Measurements from ENCODE around the gene COCH. TPM values are rescaled to one million over a fixed set of nuclear protein-coding genes. Genes with fewer than 3 reads are reported as not detected.

The COCH gene
- total and polyA plus RNA-seq, 2 experiments from 2014 or later: 12.9 to 20.6 TPM

GRCh38 chr14:30855345-30856037, 18.9 kb upstream of the COCH start:
- Histone ChIP-seq H3F3A (replicated peaks; ENCODE audit: low read depth) (no peaks in the 10 kb centered on the region), H4K20me1 (replicated peaks; ENCODE audit: insufficient read depth) (no peaks in the 10 kb centered on the region), H3K36me3 (ENCODE audit: insufficient read depth) (no peaks in the 10 kb centered on the region), H3K27me3 (ENCODE audit: insufficient read depth) (no peaks in the 10 kb centered on the region), H3K4me3 (no peak overlapping the region), H3K79me2 (replicated peaks; ENCODE audit: insufficient read depth) (no peaks in the 10 kb centered on the region), H2AFZ (no peak overlapping the region), H3K4me1 (ENCODE audit: insufficient read depth) (no peaks in the 10 kb centered on the region), H3K27ac (ENCODE audit: low read depth) (no peak overlapping the region), H3K9me2 (ENCODE audit: insufficient read depth) (peaks cover 7% of the 10 kb centered on the region; the same call in 1 of the 2 replicates), H3K4me2 (no peak overlapping the region)
- no peak overlapping the region for H3K27ac Mint-ChIP-seq
- DNase-seq (ENCODE audit: low spot score) (no peak), ATAC-seq (no peak)
- peaks cover 3% of the 10 kb centered on the region for H3K27me3 Mint-ChIP-seq (ENCODE audit: insufficient read depth, low read depth, poor library complexity)
- H3K9me3 Mint-ChIP-seq: no peaks in the 10 kb centered on the region
- H3K36me3 Mint-ChIP-seq (ENCODE audit: low read depth): no peaks in the 10 kb centered on the region
- no peak overlapping the region for H3K4me3 Mint-ChIP-seq
- H3K4me1 Mint-ChIP-seq: no peaks in the 10 kb centered on the region
- TF ChIP-seq POLR2AphosphoS5 (IDR thresholded peaks at IDR 0.05; ENCODE audit: low read depth) (no peak), NANOG (IDR thresholded peaks at IDR 0.05; ENCODE audit: borderline replicate concordance) (no peak), EZH2phosphoT487 (IDR thresholded peaks at IDR 0.05; ENCODE audit: unreplicated experiment) (no peak), ETS1 (IDR thresholded peaks at IDR 0.05) (no peak), CREB1 (CRISPR knock-in tag; IDR thresholded peaks at IDR 0.05; ENCODE audit: low read depth) (no peak)

- Histone ChIP-seq H3K9me2 (ENCODE audit: insufficient read depth) (no peaks in the 10 kb centered on the region), H3F3A (replicated peaks; ENCODE audit: low read depth) (no peaks in the 10 kb centered on the region), H3K27me3 (ENCODE audit: insufficient read depth) (no peaks in the 10 kb centered on the region), H4K20me1 (replicated peaks; ENCODE audit: insufficient read depth) (no peaks in the 10 kb centered on the region), H2AFZ (no peak overlapping the region; the same call in 1 of the 2 replicates), H3K79me2 (replicated peaks; ENCODE audit: insufficient read depth) (no peaks in the 10 kb centered on the region), H3K4me1 (ENCODE audit: insufficient read depth) (no peaks in the 10 kb centered on the region), H3K4me3 (no peak overlapping the region), H3K36me3 (ENCODE audit: insufficient read depth) (no peaks in the 10 kb centered on the region), H3K4me2 (no peak overlapping the region), H3K27ac (ENCODE audit: low read depth) (no peak overlapping the region)
- Mint-ChIP-seq H3K4me3 (no peak overlapping the region), H3K4me1 (no peaks in the 10 kb centered on the region), H3K27ac (no peak overlapping the region), H3K36me3 (ENCODE audit: low read depth) (no peaks in the 10 kb centered on the region), H3K9me3 (no peaks in the 10 kb centered on the region), H3K27me3 (ENCODE audit: insufficient read depth, low read depth, poor library complexity) (no peaks in the 10 kb centered on the region)
- ATAC-seq (no peak), DNase-seq (ENCODE audit: low spot score) (no peak)
- TF ChIP-seq STAT1 (IDR thresholded peaks at IDR 0.05; ENCODE audit: unreplicated experiment) (no peak), ETS1 (IDR thresholded peaks at IDR 0.05) (no peak), POLR2AphosphoS5 (IDR thresholded peaks at IDR 0.05; ENCODE audit: low read depth) (no peak), ZNF114 (CRISPR knock-in tag; IDR thresholded peaks at IDR 0.05) (no peak)
Measured at GRCh38 chr14:30861200-30861599, 13.2 kb upstream of the COCH start.

GRCh38 chr14:30864934-30865333, 9.4 kb upstream of the COCH start:
- H3K4me2 ChIP-seq: no peak overlapping the region
- H3K36me3 ChIP-seq (ENCODE audit: insufficient read depth): no peaks in the 10 kb centered on the region
- no peak overlapping the region for H3K4me3 ChIP-seq
- H3K27ac Mint-ChIP-seq: no peak overlapping the region
- H3K36me3 Mint-ChIP-seq (ENCODE audit: low read depth): no peaks in the 10 kb centered on the region
- H3K27me3 ChIP-seq (ENCODE audit: insufficient read depth): no peaks in the 10 kb centered on the region
- peaks cover under 1% of the 10 kb centered on the region; the same call in 2 of the 3 replicates for H3K4me1 Mint-ChIP-seq
- H3K27ac ChIP-seq (ENCODE audit: low read depth): no peak overlapping the region
- peaks cover 1% of the 10 kb centered on the region; the same call in 1 of the 2 replicates for H3K4me1 ChIP-seq (ENCODE audit: insufficient read depth)
- H4K20me1 ChIP-seq (replicated peaks; ENCODE audit: insufficient read depth): no peaks in the 10 kb centered on the region
- no peaks in the 10 kb centered on the region for H3K9me3 Mint-ChIP-seq
- ATAC-seq (no peak), DNase-seq (ENCODE audit: low spot score) (no peak)
- no peak overlapping the region for H3K4me3 Mint-ChIP-seq
- no peaks in the 10 kb centered on the region for H3K27me3 Mint-ChIP-seq (ENCODE audit: insufficient read depth, low read depth, poor library complexity)
- no peaks in the 10 kb centered on the region for H3K79me2 ChIP-seq (replicated peaks; ENCODE audit: insufficient read depth)
- no peak overlapping the region; the same call in 1 of the 2 replicates for H2AFZ ChIP-seq
- no peaks in the 10 kb centered on the region for H3F3A ChIP-seq (replicated peaks; ENCODE audit: low read depth)
- H3K9me2 ChIP-seq (ENCODE audit: insufficient read depth): no peaks in the 10 kb centered on the region
- TF ChIP-seq EZH2phosphoT487 (IDR thresholded peaks at IDR 0.05; ENCODE audit: unreplicated experiment) (no peak), ZNF462 (CRISPR knock-in tag; IDR thresholded peaks at IDR 0.05) (no peak)

All from GM23338 (cell line).